Measurements from ENCODE around the gene ZBTB24. TPM values are rescaled to one million over a fixed set of nuclear protein-coding genes. Genes with fewer than 3 reads are reported as not detected.
A peak's percentile ranks its signal among the peaks of the same experiment; 100 is the strongest.
"Not testable (repeated sequence)": the region's sequence is repeated elsewhere in the genome, so short reads cannot be mapped to it uniquely, and the experiment has no call there.

Gene ZBTB24
- total and polyA plus RNA-seq, 7 experiments from 2014 or later = 6.9 to 26.6 (median 12.4) TPM

GRCh38 chr6:109461733-109462526 lies 21.1 kb downstream of the ZBTB24 start:
- Mint-ChIP-seq H3K4me1 (peaks cover 18 to 70% (median 62%) of the 10 kb centered on the region in 7 donors), H3K27ac (peak overlapping the region in 8 of 9 donors; percentile 1 to 89 (median 60)), H3K27me3 (no peaks in the 10 kb centered on the region), H3K4me3 (no peak overlapping the region), H3K9me3 (peaks cover 0 to 5% (median 0%) of the 10 kb centered on the region in 11 donors), H3K36me3 (peaks cover 12 to 36% (median 27%) of the 10 kb centered on the region in 5 donors)
- Histone ChIP-seq H3K4me1 (ENCODE audit: control insufficient read depth in 2 of 2, insufficient read depth in 2 of 2, low read length in 2 of 2) (peaks cover 21% of the 10 kb centered on the region in 2 donors), H3K36me3 (ENCODE audit: control insufficient read depth in 2 of 3, insufficient read depth in 3 of 3, low read length in 3 of 3) (peaks cover 0 to 38% (median 6%) of the 10 kb centered on the region in 3 experiments), H3K9me3 (ENCODE audit: control insufficient read depth in 2 of 3, low read length in 3 of 3) (no peaks in the 10 kb centered on the region), H3K27ac (ENCODE audit: low read depth, low read length) (no peak overlapping the region), H3K4me3 (ENCODE audit: low read length) (no peak overlapping the region), H3K27me3 (ENCODE audit: control insufficient read depth in 2 of 2, insufficient read depth in 2 of 2, low read length in 2 of 2) (no peaks in the 10 kb centered on the region)
- no peak for DNase-seq
- ATAC-seq = no peak
- CTCF ChIA-PET = no interaction called here
- intact Hi-C loops (cut with micrococcal nuclease) = no loop called here
- POLR2A ChIA-PET = interaction anchor here (0.8 to 1.0 kb wide), 2 partner anchors 14 to 79 kb away, joined by 3 read pairs; no protein-coding TSS in a partner anchor

GRCh38 chr6:109461205-109461604 lies 21.8 kb downstream of the ZBTB24 start:
- H3K4me1 Mint-ChIP-seq = peaks cover 18 to 72% (median 67%) of the 10 kb centered on the region in 7 donors
- POLR2A ChIA-PET = interaction anchor here (1.0 to 1.3 kb wide), 2 partner anchors 15 to 719 kb away, joined by 3 read pairs; partner anchors contain the start of genes CDC40 and WASF1
- intact Hi-C loops (cut with micrococcal nuclease); H3K4me3 ChIP-seq (ENCODE audit: low read length); H3K27me3 Mint-ChIP-seq; ATAC-seq; H3K9me3 Mint-ChIP-seq; H3K27me3 ChIP-seq (ENCODE audit: control insufficient read depth in 2 of 2, insufficient read depth in 2 of 2, low read length in 2 of 2); H3K4me3 Mint-ChIP-seq; H3K27ac ChIP-seq (ENCODE audit: low read depth, low read length); CTCF ChIA-PET; H3K9me3 ChIP-seq (ENCODE audit: control insufficient read depth in 2 of 3, low read length in 3 of 3); DNase-seq: not testable (repeated sequence)
- Histone ChIP-seq H3K4me1 (ENCODE audit: control insufficient read depth in 2 of 2, insufficient read depth in 2 of 2, low read length in 2 of 2) (peaks cover 27 to 28% of the 10 kb centered on the region in 2 donors), H3K36me3 (ENCODE audit: control insufficient read depth in 2 of 3, insufficient read depth in 3 of 3, low read length in 3 of 3) (peaks cover 0 to 32% (median 5%) of the 10 kb centered on the region in 3 experiments)
- peaks cover 12 to 35% (median 27%) of the 10 kb centered on the region in 5 donors for H3K36me3 Mint-ChIP-seq
- peak overlapping the region in 7 of 9 donors; percentile 21 to 80 (median 46) for H3K27ac Mint-ChIP-seq

GRCh38 chr6:109460161-109460829 lies 22.7 kb downstream of the ZBTB24 start:
- Histone ChIP-seq H3K27ac (ENCODE audit: low read depth, low read length) (peak overlapping the region; percentile 55), H3K4me3 (ENCODE audit: low read length) (no peak overlapping the region), H3K4me1 (ENCODE audit: control insufficient read depth in 2 of 2, insufficient read depth in 2 of 2, low read length in 2 of 2) (peaks cover 30 to 32% of the 10 kb centered on the region in 2 donors), H3K9me3 (ENCODE audit: control insufficient read depth in 2 of 3, low read length in 3 of 3) (no peaks in the 10 kb centered on the region), H3K36me3 (ENCODE audit: control insufficient read depth in 2 of 3, insufficient read depth in 3 of 3, low read length in 3 of 3) (peaks cover 0 to 24% (median 5%) of the 10 kb centered on the region in 3 experiments), H3K27me3 (ENCODE audit: control insufficient read depth in 2 of 2, insufficient read depth in 2 of 2, low read length in 2 of 2) (no peaks in the 10 kb centered on the region)
- Mint-ChIP-seq H3K9me3 (peaks cover 0 to 5% (median 0%) of the 10 kb centered on the region in 11 donors), H3K4me1 (peaks cover 18 to 63% (median 60%) of the 10 kb centered on the region in 7 donors), H3K27me3 (no peaks in the 10 kb centered on the region), H3K36me3 (peaks cover 7 to 29% (median 22%) of the 10 kb centered on the region in 5 donors), H3K4me3 (no peak overlapping the region), H3K27ac (peak overlapping the region; percentile 31 to 92 (median 72))
- intact Hi-C loops (cut with micrococcal nuclease) = no loop called here
- ChIA-PET POLR2A (interaction anchor here (0.7 to 7.1 kb wide), 5 partner anchors 11 to 720 kb away, joined by 3 to 58 read pairs (median 7); partner anchors contain the start of genes CDC40, PPIL6, SMPD2 and WASF1), CTCF (interaction anchor here (0.6 to 2.0 kb wide), 5 partner anchors 8 to 77 kb away, joined by 3 to 8 read pairs (median 4); partner anchors contain the start of gene CD164)
- ATAC-seq (no peak), DNase-seq (no peak)

GRCh38 chr6:109458774-109459531 lies 24.1 kb downstream of the ZBTB24 start:
- peak; percentile 12 for ATAC-seq
- H3K36me3 Mint-ChIP-seq = peaks cover 6 to 28% (median 14%) of the 10 kb centered on the region in 5 donors
- no peak overlapping the region for H3K4me3 ChIP-seq (ENCODE audit: low read length)
- CTCF ChIA-PET = interaction anchor here (2.0 kb wide), 1 partner anchor 33 kb away, joined by 8 read pairs; no protein-coding TSS in a partner anchor
- peaks cover 33 to 36% of the 10 kb centered on the region in 2 donors for H3K4me1 ChIP-seq (ENCODE audit: control insufficient read depth in 2 of 2, insufficient read depth in 2 of 2, low read length in 2 of 2)
- H3K27me3 Mint-ChIP-seq = no peaks in the 10 kb centered on the region
- peaks cover 0 to 18% (median 5%) of the 10 kb centered on the region in 3 experiments for H3K36me3 ChIP-seq (ENCODE audit: control insufficient read depth in 2 of 3, insufficient read depth in 3 of 3, low read length in 3 of 3)
- H3K9me3 Mint-ChIP-seq = peaks cover 0 to 5% (median 0%) of the 10 kb centered on the region in 11 donors
- peak overlapping the region in 5 of 10 donors; percentile 0 to 24 (median 2) for H3K4me3 Mint-ChIP-seq
- intact Hi-C loops (cut with micrococcal nuclease) = loop anchor here (1.0 to 10.0 kb wide), 7 partner anchors 19 to 1634 kb away; partner anchors contain the start of genes CDK19 (in 1 of the 2) and SCML4 (in 1 of the 2)
- H3K4me1 Mint-ChIP-seq = peaks cover 19 to 59% (median 59%) of the 10 kb centered on the region in 7 donors
- POLR2A ChIA-PET = interaction anchor here (0.7 to 7.1 kb wide), 6 partner anchors 9 to 75 kb away, joined by 3 to 58 read pairs (median 6); partner anchors contain the start of genes PPIL6, SMPD2 and ZBTB24
- no peaks in the 10 kb centered on the region for H3K27me3 ChIP-seq (ENCODE audit: control insufficient read depth in 2 of 2, insufficient read depth in 2 of 2, low read length in 2 of 2)
- H3K9me3 ChIP-seq (ENCODE audit: control insufficient read depth in 2 of 3, low read length in 3 of 3) = no peaks in the 10 kb centered on the region
- H3K27ac ChIP-seq (ENCODE audit: low read depth, low read length) = peak overlapping the region; percentile 55
- DNase-seq = peak in 5 of 9 donors; percentile 27 to 49 (median 40)
- peak overlapping the region; percentile 58 to 92 (median 80) for H3K27ac Mint-ChIP-seq

- POLR2A ChIA-PET = interaction anchor here (2.4 to 7.1 kb wide), 4 partner anchors 8 to 75 kb away, joined by 7 to 58 read pairs (median 36); partner anchors contain the start of genes CD164, PPIL6, SMPD2 and ZBTB24
- intact Hi-C loops (cut with micrococcal nuclease) = loop anchor here (5.0 to 10.0 kb wide), 4 partner anchors 450 to 1633 kb away; partner anchors contain the start of genes CDK19 (in 1 of the 2) and SCML4 (in 1 of the 2)
- H3K36me3 Mint-ChIP-seq = peaks cover 6 to 25% (median 13%) of the 10 kb centered on the region in 5 donors
- H3K27me3 ChIP-seq (ENCODE audit: control insufficient read depth in 2 of 2, insufficient read depth in 2 of 2, low read length in 2 of 2) = no peaks in the 10 kb centered on the region
- H3K36me3 ChIP-seq (ENCODE audit: control insufficient read depth in 2 of 3, insufficient read depth in 3 of 3, low read length in 3 of 3) = peaks cover 0 to 14% (median 4%) of the 10 kb centered on the region in 3 experiments
- no peaks in the 10 kb centered on the region for H3K27me3 Mint-ChIP-seq
- peaks cover 40 to 44% of the 10 kb centered on the region in 2 donors for H3K4me1 ChIP-seq (ENCODE audit: control insufficient read depth in 2 of 2, insufficient read depth in 2 of 2, low read length in 2 of 2)
- peaks cover 25 to 67% (median 58%) of the 10 kb centered on the region in 7 donors for H3K4me1 Mint-ChIP-seq
- CTCF ChIA-PET = interaction anchor here (1.1 kb wide), 2 partner anchors 74 to 270 kb away, joined by 4 read pairs; no protein-coding TSS in a partner anchor
- H3K4me3 ChIP-seq (ENCODE audit: low read length) = no peak overlapping the region
- ATAC-seq (no peak), DNase-seq (no peak)
- peak overlapping the region; percentile 7 for H3K27ac ChIP-seq (ENCODE audit: low read depth, low read length)
- peak overlapping the region in 7 of 10 donors; percentile 16 to 96 (median 57) for H3K4me3 Mint-ChIP-seq
- H3K9me3 Mint-ChIP-seq = peaks cover 0 to 5% (median 0%) of the 10 kb centered on the region in 11 donors
- H3K9me3 ChIP-seq (ENCODE audit: control insufficient read depth in 2 of 3, low read length in 3 of 3) = no peaks in the 10 kb centered on the region
- H3K27ac Mint-ChIP-seq = peak overlapping the region; percentile 57 to 92 (median 68)
Observed at GRCh38 chr6:109457562-109457996, 25.4 kb downstream of the ZBTB24 start.

Measured in naive thymus-derived CD4-positive, alpha-beta T cell (primary cell).